IMR-90 (cell line): Measurements from ENCODE around the gene TENM4. TPM values are rescaled to one million over a fixed set of nuclear protein-coding genes. Genes with fewer than 3 reads are reported as not detected.

Experiments used
- ATAC-seq: fragments of 200-7000 bp; cut with Tn5 transposase; 2 replicates; pipeline ENCODE4 v1.9.1; 2020; ENCODE audit warnings: low read depth, mild to moderate bottlenecking, moderate library complexity
- BruUV-seq: library from RNA; stranded (reverse); fragments of 400-500 nt; replicated peaks from 2 replicates; lab custom pipeline; 2021; lab: Mats Ljungman, UMichigan
- CTCF ChIA-PET: fragments of 300-600 bp; formaldehyde crosslinking; extraction: SDS; loops from one replicate; lab custom pipeline; 2021; ENCODE audit warnings: antibody characterized with exemption; lab: Yijun Ruan, JAX
- POLR2A ChIA-PET: fragments of 300-600 bp; sonication (Branson Sonifier 250); formaldehyde crosslinking; loops from one replicate; lab custom pipeline; 2022; ENCODE audit warnings: antibody characterized with exemption; ENCODE audit not compliant: unreplicated experiment; lab: Charles Lee
- DNase-seq: peaks from one replicate; pipeline ENCODE4 v3.0.0; 2013
- H2AFZ ChIP-seq: replicated peaks from 2 replicates; pipeline ENCODE3; 2013; ENCODE audit warnings: low read length, mild to moderate bottlenecking; ENCODE audit not compliant: poor library complexity
- H2AK5ac ChIP-seq: 2 replicates; pipeline ENCODE4 v1.6.1; 2013; ENCODE audit warnings: low read depth, low read length, inconsistent platforms
- H2AK9ac ChIP-seq: replicated peaks from 2 replicates; pipeline ENCODE3; 2013; ENCODE audit warnings: mild to moderate bottlenecking, low read depth, low read length, moderate library complexity; ENCODE audit not compliant: poor library complexity
- H2BK120ac ChIP-seq: 2 replicates; pipeline ENCODE4 v1.6.1; 2013; ENCODE audit warnings: low read depth, low read length, inconsistent platforms
- H2BK15ac ChIP-seq: 3 replicates; pipeline ENCODE4 v1.6.1; 2013; ENCODE audit warnings: low read depth, low read length, inconsistent platforms
- H2BK20ac ChIP-seq: 2 replicates; pipeline ENCODE4 v1.6.1; 2013; ENCODE audit warnings: low read depth, mild to moderate bottlenecking, inconsistent platforms, low read length, moderate library complexity
- H2BK5ac ChIP-seq: 2 replicates; pipeline ENCODE4 v1.6.1; 2013; ENCODE audit warnings: mild to moderate bottlenecking, low read depth, low read length, inconsistent platforms; ENCODE audit not compliant: poor library complexity, severe bottlenecking
- H3K14ac ChIP-seq: replicated peaks from 2 replicates; pipeline ENCODE4 v1.6.1; 2013; ENCODE audit warnings: low read depth, low read length, inconsistent platforms
- H3K18ac ChIP-seq: 2 replicates; pipeline ENCODE4 v1.6.1; 2013; ENCODE audit warnings: low read depth, low read length, control low read depth
- H3K23ac ChIP-seq: 2 replicates; pipeline ENCODE4 v1.6.1; 2013; ENCODE audit warnings: low read depth, low read length, inconsistent platforms
- H3K27ac ChIP-seq: 2 replicates; pipeline ENCODE4 v1.5.1; 2013; ENCODE audit warnings: mild to moderate bottlenecking, control low read depth, low read length; ENCODE audit not compliant: insufficient read depth
- H3K27me3 ChIP-seq: 2 replicates; pipeline ENCODE4 v1.6.1; 2013; ENCODE audit warnings: low read length; ENCODE audit not compliant: control insufficient read depth, insufficient read depth
- H3K36me3 ChIP-seq: 2 replicates; pipeline ENCODE4 v1.6.1; 2013; ENCODE audit warnings: low read length, mixed read lengths; ENCODE audit not compliant: control insufficient read depth, insufficient read depth
- H3K4ac ChIP-seq: 2 replicates; pipeline ENCODE4 v1.6.1; 2013; ENCODE audit warnings: low read depth, low read length, inconsistent platforms
- H3K4me1 ChIP-seq: 2 replicates; pipeline ENCODE4 v1.6.1; 2013; ENCODE audit warnings: low read length, mixed read lengths; ENCODE audit not compliant: control insufficient read depth, insufficient read depth
- H3K4me2 ChIP-seq: 2 replicates; pipeline ENCODE4 v1.6.1; 2013; ENCODE audit warnings: low read depth, mild to moderate bottlenecking, control low read depth, low read length, moderate library complexity
- H3K4me3 ChIP-seq: 2 replicates; pipeline ENCODE4 v1.5.1; 2013; ENCODE audit warnings: low read depth, mild to moderate bottlenecking, control low read depth, low read length, moderate library complexity; ENCODE audit not compliant: insufficient read depth
- H3K56ac ChIP-seq: 2 replicates; pipeline ENCODE4 v1.6.1; 2013; ENCODE audit warnings: low read length, inconsistent platforms; ENCODE audit not compliant: insufficient read depth; ENCODE audit errors: extremely low read depth
- H3K79me1 ChIP-seq, 2 experiments: 2 replicates each; pipeline ENCODE4 v1.6.1; 2013; ENCODE audit warnings: low read length in 2 of 2, inconsistent platforms in 1 of 2, low read depth in 1 of 2
- H3K9ac ChIP-seq: 2 replicates; pipeline ENCODE4 v1.6.1; 2013; ENCODE audit warnings: low read depth, low read length, control low read depth
- H3K9me1 ChIP-seq: 2 replicates; pipeline ENCODE4 v1.6.1; 2013; ENCODE audit warnings: low read length, inconsistent platforms; ENCODE audit not compliant: insufficient read depth
- H3K9me3 ChIP-seq: 2 replicates; pipeline ENCODE4 v1.6.1; 2013; ENCODE audit warnings: low read length; ENCODE audit not compliant: control insufficient read depth, insufficient read depth
- H4K20me1 ChIP-seq: 2 replicates; pipeline ENCODE4 v1.6.1; 2013; ENCODE audit warnings: low read length, inconsistent platforms; ENCODE audit not compliant: insufficient read depth
- H4K5ac ChIP-seq: 2 replicates; pipeline ENCODE4 v1.6.1; 2013; ENCODE audit warnings: mild to moderate bottlenecking, low read depth, low read length, control low read depth
- H4K8ac ChIP-seq, 2 experiments: 2 replicates each; pipeline ENCODE4 v1.6.1; 2013; ENCODE audit warnings: low read depth in 2 of 2, low read length in 2 of 2, control low read depth in 1 of 2, inconsistent platforms in 1 of 2
- H4K91ac ChIP-seq: 2 replicates; pipeline ENCODE4 v1.6.1; 2013; ENCODE audit warnings: low read depth, low read length, inconsistent platforms; ENCODE audit not compliant: insufficient read depth
- NFE2L2 ChIP-seq: fragments of 150-350 bp; IDR thresholded peaks from 2 replicates; pipeline ENCODE4 v1.6.1; 2016; ENCODE audit warnings: low read depth, mild to moderate bottlenecking, low read length
- POLR2A ChIP-seq: IDR thresholded peaks from 2 replicates; pipeline ENCODE4 v1.6.1; 2012; ENCODE audit warnings: mild to moderate bottlenecking, low read depth, low read length
- RFX5 ChIP-seq: IDR thresholded peaks from 2 replicates; pipeline ENCODE4 v1.8.0; 2012; ENCODE audit warnings: low read depth, mild to moderate bottlenecking, low read length, moderate library complexity
- WGBS, 2 experiments: methylation state at CpG; one replicate each; pipeline versions ENCODE4 v1.1.5 to v1.1.7; 2013; ENCODE audit warnings: missing lambda C conversion rate in 2 of 2; ENCODE audit not compliant: insufficient read length in 1 of 2; ENCODE audit errors: extremely low coverage in 2 of 2; 5-methylcytosine and 5-hydroxymethylcytosine counted together
- dilution Hi-C: fragments of 300-500 bp; cut with HindIII; formaldehyde crosslinking; loops from one replicate; pipeline ENCODE4 v1.14.3; 2018; ENCODE audit warnings: low sequenced_read_pairs; ENCODE audit not compliant: unreplicated experiment
- in situ Hi-C: fragments of 300-500 bp; cut with MboI; formaldehyde crosslinking; loops from 3 replicates; pipeline ENCODE4 v1.14.3; 2019; ENCODE audit warnings: low sequenced_read_pairs, inconsistent platforms, mixed read lengths
- intact Hi-C: fragments of 100-400 bp; cut with micrococcal nuclease; formaldehyde crosslinking; loops from 2 replicates; pipeline ENCODE4 v1.10.0; 2022
- polyA plus RNA-seq, 3 experiments: library from polyadenylated mRNA; depleted of rRNA; stranded (reverse); fragments of >200 nt; gene quantifications; 2 replicates each; pipeline ENCODE4 v1.2.3, GENCODE V29; 2012; ENCODE audit warnings: low replicate concordance in 1 of 3
- total RNA-seq: library from RNA; depleted of rRNA; stranded (reverse); fragments of >200 nt; gene quantifications from 2 replicates; pipeline ENCODE4 v1.2.3, GENCODE V29; 2012
- TF ChIP-seq, protein P1 (sequence below): fragments of 150-350 bp; IDR thresholded peaks from 2 replicates; pipeline ENCODE4 v1.6.1; 2016; ENCODE audit warnings: low read depth, mild to moderate bottlenecking, low read length, moderate library complexity, borderline replicate concordance

The TENM4 gene
- total and polyA plus RNA-seq, 2 of the 4 experiments (the other 2 are of a cell fraction): 7.4 to 9.0 TPM

DNA sequence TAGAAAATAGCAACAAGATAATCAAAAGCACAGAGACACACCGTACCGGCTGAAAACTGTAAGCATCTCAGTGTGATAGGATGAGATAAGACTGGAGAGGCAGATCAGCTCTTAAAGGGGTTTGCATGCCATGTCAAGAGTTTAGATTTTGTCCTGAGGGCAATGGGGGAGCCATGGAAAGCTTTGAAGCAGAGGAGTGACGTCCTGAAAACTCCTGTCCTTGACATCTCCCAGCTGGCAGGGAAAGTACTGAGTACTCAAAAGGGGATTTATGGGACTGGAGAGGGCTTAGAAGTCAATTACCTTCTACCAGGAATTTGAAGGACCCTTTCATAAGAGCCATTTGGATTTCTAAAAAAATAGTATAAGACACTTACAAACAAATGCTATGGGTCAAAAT, 445.7 kb downstream of the TENM4 start:
- no peak overlapping the region for H4K8ac ChIP-seq
- H4K5ac ChIP-seq: no peak overlapping the region
- H4K20me1 ChIP-seq: no peaks in the 10 kb centered on the region
- ATAC-seq (no peak), DNase-seq (no peak)
- no peak overlapping the region for H4K91ac ChIP-seq
- no peak overlapping the region for H2BK5ac ChIP-seq
- H2AK5ac ChIP-seq: no peak overlapping the region
- no peak overlapping the region for H3K14ac ChIP-seq
- H3K4me1 ChIP-seq: no peaks in the 10 kb centered on the region
- no peak overlapping the region for H3K18ac ChIP-seq
- no peak overlapping the region for H2BK15ac ChIP-seq
- in situ Hi-C loops (no loop called here), intact Hi-C loops (no loop called here), dilution Hi-C loops (no loop called here)
- H3K36me3 ChIP-seq: no peaks in the 10 kb centered on the region
- POLR2A ChIA-PET: no interaction called here
- no peak overlapping the region for H2AFZ ChIP-seq
- no TSS peak for BruUV-seq
- no peaks in the 10 kb centered on the region for H3K79me1 ChIP-seq
- H2BK120ac ChIP-seq: no peak overlapping the region
- TF ChIP-seq NFE2L2: no peak
- TF ChIP-seq, protein P1, sequence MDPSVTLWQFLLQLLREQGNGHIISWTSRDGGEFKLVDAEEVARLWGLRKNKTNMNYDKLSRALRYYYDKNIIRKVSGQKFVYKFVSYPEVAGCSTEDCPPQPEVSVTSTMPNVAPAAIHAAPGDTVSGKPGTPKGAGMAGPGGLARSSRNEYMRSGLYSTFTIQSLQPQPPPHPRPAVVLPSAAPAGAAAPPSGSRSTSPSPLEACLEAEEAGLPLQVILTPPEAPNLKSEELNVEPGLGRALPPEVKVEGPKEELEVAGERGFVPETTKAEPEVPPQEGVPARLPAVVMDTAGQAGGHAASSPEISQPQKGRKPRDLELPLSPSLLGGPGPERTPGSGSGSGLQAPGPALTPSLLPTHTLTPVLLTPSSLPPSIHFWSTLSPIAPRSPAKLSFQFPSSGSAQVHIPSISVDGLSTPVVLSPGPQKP: no peak
- TF ChIP-seq POLR2A: no peak
- TF ChIP-seq RFX5: no peak
- no peak overlapping the region for H3K4ac ChIP-seq
- no peak overlapping the region for H3K56ac ChIP-seq
- H2AK9ac ChIP-seq: no peak overlapping the region
- no peak overlapping the region for H3K23ac ChIP-seq
- H3K9me1 ChIP-seq: no peaks in the 10 kb centered on the region; the same call in 1 of the 2 replicates
- no peak overlapping the region for H3K9ac ChIP-seq
- H3K27ac ChIP-seq: no peak overlapping the region
- H3K27me3 ChIP-seq: no peaks in the 10 kb centered on the region
- no peak overlapping the region for H3K4me2 ChIP-seq
- no peak overlapping the region for H2BK20ac ChIP-seq
- H3K9me3 ChIP-seq: no peaks in the 10 kb centered on the region
- CTCF ChIA-PET: interaction anchor here (0.6 to 1.3 kb wide), 2 partner anchors 18 to 391 kb away, joined by 3 read pairs; no protein-coding TSS in a partner anchor
- H3K4me3 ChIP-seq: no peak overlapping the region
- 40% methylated on average over 1 of the region's 3 CpGs; no CpG with 5 or more reads in 1 of the 2 experiments for WGBS, 2 experiments
